NCI-H2081 treated with DMSO at 0.1 percent for 48 hours (cell line): ENCODE measurements around the gene BRCC3.

Source experiments
- DNase-seq: peaks from one replicate; lab custom pipeline; 2025; lab: John Stamatoyannopoulos, UW

Gene BRCC3

GRCh38 chrX:155056877-155057792 is 14.2 kb upstream of the BRCC3 start:
- no peak for DNase-seq

- DNase-seq: no peak
Measured at GRCh38 chrX:155061760-155062159, 9.5 kb upstream of the BRCC3 start.

GRCh38 chrX:155065035-155065734 is 6.1 kb upstream of the BRCC3 start:
- DNase-seq: no peak

GRCh38 chrX:155068165-155068564 is 3.1 kb upstream of the BRCC3 start:
- no peak for DNase-seq

GRCh38 chrX:155069414-155069813 is 1.9 kb upstream of the BRCC3 start:
- DNase-seq: no peak

- no peak for DNase-seq
Measured at GRCh38 chrX:155070038-155070437, 1.3 kb upstream of the BRCC3 start.

GRCh38 chrX:155070663-155070974 is 689 bp upstream of the BRCC3 start:
- no peak for DNase-seq

GRCh38 chrX:155071694-155072280 is 479 bp downstream of the BRCC3 start:
- DNase-seq: no peak

GRCh38 chrX:155086202-155086840 is 15.0 kb downstream of the BRCC3 start:
- DNase-seq: no peak

- DNase-seq: no peak
Measured at GRCh38 chrX:155086961-155087735, 15.8 kb downstream of the BRCC3 start.

- DNase-seq: no peak
Measured at GRCh38 chrX:155094468-155095061, 23.3 kb downstream of the BRCC3 start.

GRCh38 chrX:155105919-155106318 is 34.6 kb downstream of the BRCC3 start:
- DNase-seq: no peak

- DNase-seq: no peak
Measured at GRCh38 chrX:155108427-155108826, 37.1 kb downstream of the BRCC3 start.

- no peak for DNase-seq
Measured at GRCh38 chrX:155112171-155112570, 40.9 kb downstream of the BRCC3 start.

GRCh38 chrX:155113097-155113496 is 41.8 kb downstream of the BRCC3 start:
- DNase-seq: no peak

GRCh38 chrX:155115174-155115819 is 44.0 kb downstream of the BRCC3 start:
- no peak for DNase-seq

GRCh38 chrX:155127465-155127864 is 56.2 kb downstream of the BRCC3 start:
- no peak for DNase-seq

- DNase-seq: no peak
Measured at GRCh38 chrX:155127940-155128339, 56.6 kb downstream of the BRCC3 start.

GRCh38 chrX:155132110-155132509 is 60.8 kb downstream of the BRCC3 start:
- no peak for DNase-seq

- DNase-seq: no peak
Measured at GRCh38 chrX:155134255-155134654, 62.9 kb downstream of the BRCC3 start.
